SKM-1 (cell line): Measurements from ENCODE around the gene MAP2K5.

Experiments used
- DNase-seq: peaks from one replicate; lab custom pipeline; 2025; ENCODE audit not compliant: unreplicated experiment; lab: John Stamatoyannopoulos, UW

The MAP2K5 gene

DNA sequence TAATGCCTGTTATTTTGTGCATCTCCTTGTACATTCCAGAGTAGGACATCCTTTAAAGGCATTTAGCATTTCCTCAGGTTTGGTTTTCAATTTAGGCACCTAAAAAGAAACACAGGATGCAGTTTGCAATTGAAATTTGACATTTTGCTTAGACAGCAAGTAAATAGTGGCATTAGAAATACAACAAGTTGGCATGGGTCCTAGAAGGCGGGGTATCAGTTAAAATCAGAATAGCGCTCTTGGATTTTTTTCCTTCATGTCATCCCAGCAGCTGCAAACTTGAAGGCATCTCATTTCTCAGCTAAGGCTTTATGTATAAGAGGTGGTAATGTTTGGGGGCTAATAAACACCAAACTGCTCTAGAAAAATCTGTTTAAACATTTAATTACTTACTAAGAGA lies 235.3 kb downstream of the MAP2K5 start:
- no peak for DNase-seq

- no peak for DNase-seq
Observed at GRCh38 chr15:67778968-67779548, 236.6 kb downstream of the MAP2K5 start.

DNA sequence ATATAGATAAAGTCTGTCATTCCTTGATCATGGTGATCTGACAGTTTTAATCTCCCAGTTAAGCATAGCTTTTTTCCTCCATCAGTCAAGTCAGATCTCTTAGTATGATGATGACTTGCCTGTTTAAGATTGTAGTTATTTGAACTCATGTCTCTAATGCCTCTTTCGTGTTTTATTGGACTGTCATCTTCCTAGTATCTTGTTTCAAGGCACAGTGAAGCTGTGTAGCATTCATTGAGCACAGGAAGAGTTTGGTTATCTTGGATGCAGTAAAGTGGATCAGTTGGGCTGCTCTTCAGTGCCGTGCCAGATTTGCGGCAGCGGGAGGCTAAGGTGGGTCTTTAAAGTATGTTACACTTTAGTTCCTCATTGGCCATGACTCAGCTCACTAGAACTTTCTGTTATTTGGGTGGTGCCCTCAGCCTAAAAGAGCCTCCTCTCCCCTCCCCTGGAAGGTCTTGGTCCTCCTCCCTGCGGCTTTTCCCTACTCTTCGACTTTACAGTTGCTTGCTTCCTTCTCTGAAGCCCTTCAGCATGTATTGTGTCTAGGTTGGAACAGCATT lies 237.1 kb downstream of the MAP2K5 start:
- no peak for DNase-seq

DNA sequence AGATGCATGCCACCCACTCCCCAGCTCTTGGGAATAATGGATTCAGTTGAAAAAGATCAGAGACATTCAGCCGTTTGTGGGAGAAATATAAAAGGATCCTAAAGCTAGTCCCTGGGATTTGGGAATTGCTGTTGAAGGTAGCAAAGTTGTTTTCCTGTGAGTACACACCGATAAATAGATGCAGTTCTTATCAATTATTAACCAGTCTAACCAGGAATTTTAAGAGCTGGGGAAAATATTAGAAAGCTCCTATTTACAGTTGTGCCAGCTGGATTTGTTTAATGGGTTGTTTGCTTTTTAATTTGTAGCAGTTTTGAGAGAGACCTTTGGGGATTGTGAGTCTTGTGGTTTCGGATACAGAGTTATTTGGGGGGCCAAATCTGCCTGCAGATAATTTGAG lies 238.6 kb downstream of the MAP2K5 start:
- no peak for DNase-seq

DNA sequence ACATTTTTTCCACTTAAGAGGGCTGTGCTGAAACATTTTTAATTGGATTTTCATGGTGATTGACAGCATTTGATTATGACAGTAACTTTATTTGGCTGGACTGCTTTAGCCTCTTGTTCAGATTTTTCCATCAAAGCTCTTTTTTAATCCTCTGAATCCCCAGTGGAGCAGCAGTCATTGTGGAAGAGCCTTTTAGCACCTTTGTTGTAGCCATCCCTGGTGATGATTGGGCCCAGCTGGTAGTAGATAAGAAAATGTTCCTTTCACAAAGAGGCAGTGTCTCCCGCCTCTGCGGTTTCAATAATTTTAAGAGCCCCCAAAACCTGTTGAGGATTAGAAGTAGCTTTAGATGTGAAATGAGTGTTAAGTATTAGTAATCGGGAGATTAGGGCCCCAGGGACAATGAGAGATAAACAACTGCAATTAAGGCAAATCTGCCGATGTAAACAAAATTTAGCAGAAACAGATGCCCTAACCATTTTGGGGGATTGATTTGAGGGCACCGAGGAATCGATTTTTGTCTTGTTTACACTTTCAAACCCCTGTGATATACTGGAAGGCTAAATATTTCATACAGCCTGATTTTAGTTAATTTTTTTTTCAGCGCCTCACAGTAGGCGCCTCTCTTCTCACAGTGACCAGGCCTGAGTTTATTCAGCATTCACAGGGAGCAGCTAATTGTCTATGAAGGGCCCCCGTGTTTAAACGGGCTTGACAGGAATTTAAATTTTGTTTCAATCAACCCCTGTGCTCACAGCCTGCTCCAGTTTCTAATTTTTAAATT lies 239.6 kb downstream of the MAP2K5 start:
- DNase-seq = no peak

GRCh38 chr15:67782691-67782991 lies 240.1 kb downstream of the MAP2K5 start:
- DNase-seq = no peak

- DNase-seq = no peak
Observed at GRCh38 chr15:67783303-67783702, 240.8 kb downstream of the MAP2K5 start.

DNA sequence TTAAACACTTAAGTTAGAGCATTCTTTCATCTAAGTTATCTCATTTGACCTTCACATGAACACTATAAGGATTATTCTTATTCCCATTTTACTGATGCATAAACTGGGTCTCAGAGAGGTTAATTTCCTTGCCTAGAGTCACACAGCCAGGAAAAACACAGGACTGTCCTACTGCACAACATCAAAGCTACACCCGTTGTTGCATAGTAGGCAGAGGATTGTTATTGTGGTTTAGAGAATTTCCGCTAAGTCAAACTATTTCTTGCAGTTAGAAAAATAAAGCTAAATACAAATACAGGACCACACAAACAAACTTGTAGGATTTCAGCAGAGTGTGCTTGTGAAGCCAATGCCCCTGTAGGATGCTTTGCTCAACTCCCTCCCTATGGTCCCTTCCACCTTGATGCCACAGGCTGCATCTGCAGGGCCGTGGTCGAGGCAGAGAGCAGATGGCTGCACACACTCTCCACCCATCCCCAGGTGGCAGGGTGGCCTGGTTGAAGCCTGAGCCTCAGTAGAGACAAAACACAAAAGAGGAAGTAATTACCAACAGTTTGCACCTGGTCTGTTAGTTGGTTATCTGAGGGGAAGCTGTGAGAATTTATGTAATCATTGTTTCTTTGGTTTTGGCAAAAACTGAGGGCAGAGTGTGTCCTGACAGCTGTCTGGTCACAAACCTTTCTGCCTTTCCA lies 241.7 kb downstream of the MAP2K5 start:
- DNase-seq = peak; percentile 31

- DNase-seq = no peak
Observed at GRCh38 chr15:67784856-67785430, 242.4 kb downstream of the MAP2K5 start.

DNA sequence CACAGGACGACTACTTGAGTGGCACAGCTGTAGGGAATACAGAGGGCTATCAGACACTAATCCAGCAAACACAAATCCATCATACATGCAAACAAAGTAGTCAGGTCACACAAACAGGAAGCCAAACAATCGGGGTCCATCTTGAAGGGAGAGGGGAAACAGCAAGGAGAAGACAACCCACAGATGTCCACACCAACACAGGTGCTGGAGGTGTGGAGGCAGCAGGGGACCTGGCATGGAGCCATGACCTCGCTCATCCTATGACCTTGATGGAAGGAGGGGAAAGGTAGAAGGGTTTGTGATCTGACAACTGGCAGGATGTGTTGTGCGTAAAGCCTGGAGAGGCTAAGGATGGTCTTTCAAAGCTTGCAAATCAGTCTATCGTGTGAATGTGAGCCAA lies 242.9 kb downstream of the MAP2K5 start:
- no peak for DNase-seq

- no peak for DNase-seq
Observed at GRCh38 chr15:67786646-67787045, 244.1 kb downstream of the MAP2K5 start.

DNA sequence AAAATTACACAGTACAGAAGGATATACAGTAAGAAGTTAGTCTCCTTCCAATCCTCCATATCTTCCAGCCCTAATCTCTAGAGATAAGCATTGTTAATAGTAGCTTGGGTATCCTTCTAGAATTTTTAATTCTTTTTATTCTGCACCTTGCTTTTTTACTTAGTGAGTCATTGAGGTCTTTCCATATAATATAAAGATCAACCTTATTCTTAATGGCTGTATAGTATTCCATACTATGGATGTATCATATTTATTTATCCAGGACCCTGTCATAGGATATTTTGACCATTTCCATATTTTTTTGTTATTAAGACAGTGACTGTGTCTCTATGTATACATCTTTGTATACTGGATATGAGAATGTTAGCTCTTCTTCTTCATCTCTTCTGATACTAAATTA lies 246.5 kb downstream of the MAP2K5 start:
- no peak for DNase-seq

DNA sequence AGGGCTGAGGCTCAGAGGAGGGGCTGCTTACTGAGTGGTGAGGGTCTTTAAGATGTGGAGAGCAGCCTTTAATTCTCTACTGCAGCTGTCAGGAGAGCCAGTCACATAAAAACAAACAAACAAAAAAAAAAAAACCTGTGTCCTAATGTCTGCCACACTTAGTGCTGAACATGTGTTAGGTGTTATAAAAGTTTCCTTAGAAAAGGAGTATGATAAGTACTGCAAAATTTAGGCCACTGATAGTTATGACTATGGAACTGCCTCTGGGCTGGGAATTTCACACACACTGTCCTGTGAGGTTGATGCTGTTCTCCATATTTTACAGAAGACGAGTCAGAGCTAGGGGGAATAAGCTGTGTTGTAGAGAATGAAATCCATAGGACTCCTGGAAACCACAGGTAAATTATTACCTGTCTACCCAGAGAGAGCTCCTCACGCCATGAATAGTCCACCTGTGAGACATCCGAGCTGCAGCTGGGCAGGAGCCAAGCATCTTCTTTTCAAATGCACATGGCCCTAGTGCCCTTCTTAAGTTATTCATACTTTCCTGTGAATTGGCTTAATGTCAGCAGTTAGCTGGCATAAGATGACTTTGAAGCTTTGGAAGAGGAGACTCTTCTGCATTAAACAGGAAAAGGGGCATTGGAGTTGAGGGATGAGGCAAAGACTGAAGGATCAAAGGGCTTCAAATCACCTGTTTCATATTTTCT lies 248.3 kb downstream of the MAP2K5 start:
- DNase-seq = no peak

DNA sequence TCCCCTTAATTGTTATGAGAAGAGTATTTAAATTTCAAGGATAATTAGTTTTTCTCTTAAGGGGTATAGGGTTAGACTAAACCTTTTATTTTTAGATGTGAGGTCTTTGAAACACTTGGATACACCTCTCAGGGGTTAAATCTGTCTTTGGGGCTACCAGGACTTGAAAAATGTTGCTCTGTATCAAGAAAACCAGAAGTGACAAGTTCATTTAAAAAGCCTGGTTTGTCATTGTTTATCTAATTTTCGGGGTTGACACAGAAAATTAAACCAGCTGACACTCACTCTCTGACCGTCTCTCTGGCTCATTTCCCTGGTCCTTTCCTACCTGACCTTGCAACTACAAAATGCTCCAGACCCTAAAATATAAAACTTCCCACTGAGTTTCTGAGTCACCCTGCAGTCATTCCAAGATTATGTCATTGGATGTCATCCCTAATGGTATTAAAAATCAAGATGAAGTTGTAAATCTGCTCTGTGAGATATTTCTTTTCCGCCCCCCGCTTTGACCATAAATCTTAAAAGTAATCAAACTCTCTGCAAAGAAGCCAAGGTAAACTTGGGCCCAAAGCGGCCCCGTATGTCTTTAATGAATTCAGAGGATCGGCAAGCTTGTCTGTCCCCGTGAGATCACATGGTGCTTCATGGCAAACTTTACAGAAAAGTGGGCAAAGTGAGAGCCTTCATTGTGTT lies 249.9 kb downstream of the MAP2K5 start:
- no peak for DNase-seq

GRCh38 chr15:67794832-67795574 lies 252.5 kb downstream of the MAP2K5 start:
- no peak for DNase-seq

GRCh38 chr15:67796196-67797127 lies 254.0 kb downstream of the MAP2K5 start:
- DNase-seq = no peak

DNA sequence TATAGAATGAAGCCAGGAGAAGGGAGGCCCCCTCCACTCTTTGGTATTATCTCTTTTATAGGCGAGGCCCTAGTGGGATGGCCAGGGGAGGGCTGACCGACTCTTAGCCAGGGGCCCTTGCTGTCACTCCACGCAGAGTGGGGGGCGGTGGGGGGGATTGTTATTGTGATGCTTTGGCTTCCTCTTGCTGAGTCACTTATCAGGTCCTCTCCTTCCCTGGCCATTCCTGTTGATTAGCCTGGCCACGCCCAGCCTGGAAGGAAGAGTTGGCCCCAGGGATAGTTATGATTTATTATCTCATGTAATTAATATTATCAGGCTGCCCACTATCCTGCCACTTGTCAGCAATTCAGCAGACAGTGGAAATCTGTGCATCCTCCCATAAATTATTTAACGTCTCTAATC lies 257.3 kb downstream of the MAP2K5 start:
- no peak for DNase-seq

- DNase-seq = no peak
Observed at GRCh38 chr15:67801142-67801541, 258.6 kb downstream of the MAP2K5 start.
